HCT116 (cell line): Measurements from ENCODE around the gene RGS17. TPM values are rescaled to one million over a fixed set of nuclear protein-coding genes. Genes with fewer than 3 reads are reported as not detected.

Source experiments
- ATAC-seq: fragments of 200-7000 bp; cut with Tn5 transposase; 2 replicates; pipeline ENCODE4 v1.9.1; 2020; ENCODE audit warnings: mild to moderate bottlenecking, moderate library complexity
- BruUV-seq: library from RNA; stranded (reverse); fragments of 400-500 nt; replicated peaks from 2 replicates; lab custom pipeline; 2021; lab: Mats Ljungman, UMichigan
- CTCF ChIA-PET: fragments of 300-600 bp; sonication (Branson Sonifier 250); formaldehyde crosslinking; loops from one replicate; lab custom pipeline; 2021; ENCODE audit warnings: antibody characterized with exemption; lab: Charles Lee
- POLR2A ChIA-PET: fragments of 300-600, 350-600 bp; sonication (Branson Sonifier 250); formaldehyde crosslinking; loops from one replicate; lab custom pipeline; 2021; ENCODE audit warnings: antibody characterized with exemption; lab: Charles Lee
- RAD21 ChIA-PET, 2 experiments: fragments of 300-600 bp; sonication (Branson Sonifier 250); formaldehyde crosslinking; loops; one replicate each; lab custom pipeline; 2023; ENCODE audit warnings: low total read pairs in 2 of 2; ENCODE audit not compliant: uncharacterized antibody in 2 of 2, unreplicated experiment in 2 of 2, low non-redundant PET in 1 of 2; lab: Charles Lee
- DNase-seq: peaks from one replicate; pipeline ENCODE4 v3.0.0-alpha.2; 2010; ENCODE audit warnings: low read depth, low spot score
- H2AFZ ChIP-seq: fragments of 200-600 bp; shearing (Covaris generic), sonication (generic); 2 replicates; pipeline ENCODE4 v1.6.1; 2017; ENCODE audit warnings: low read depth, mixed run types, mixed read lengths, antibody characterized with exemption, low read length; ENCODE audit not compliant: poor library complexity, severe bottlenecking
- H3K27ac ChIP-seq: 2 replicates; pipeline ENCODE4 v1.5.1; 2012; ENCODE audit warnings: low read depth, low read length
- H3K27me3 ChIP-seq: fragments of 200-600 bp; sonication (generic); 2 replicates; pipeline ENCODE4 v1.6.1; 2016; ENCODE audit warnings: mixed run types, low read length, mixed read lengths; ENCODE audit not compliant: insufficient read depth
- H3K36me3 ChIP-seq, 2 experiments: fragments of 200-500 bp in 1 of 2; fragments of 200-600 bp in 1 of 2; sonication (Bioruptor generic) in 1 of 2; sonication (generic) in 1 of 2; 2 replicates each; pipeline versions ENCODE4 v1.5.1 to v1.6.1; 2014 to 2016; ENCODE audit warnings: low read length in 2 of 2, inconsistent platforms in 1 of 2, mixed read lengths in 1 of 2, mixed run types in 1 of 2; ENCODE audit not compliant: insufficient read depth in 2 of 2, control insufficient read depth in 1 of 2
- H3K4me1 ChIP-seq, 2 experiments: fragments of 200-600 bp in 1 of 2; sonication (generic) in 1 of 2; 2 replicates each; pipeline versions ENCODE4 v1.5.1 to v1.6.1; 2012 to 2017; ENCODE audit warnings: low read length in 2 of 2, inconsistent platforms in 1 of 2, mild to moderate bottlenecking in 1 of 2, mixed read lengths in 1 of 2, mixed run types in 1 of 2, moderate library complexity in 1 of 2; ENCODE audit not compliant: insufficient read depth in 2 of 2, control insufficient read depth in 1 of 2
- H3K4me2 ChIP-seq: fragments of 200-600 bp; sonication (generic); 2 replicates; pipeline ENCODE4 v1.6.1; 2017; ENCODE audit warnings: mixed run types, low read length, mixed read lengths
- H3K4me3 ChIP-seq, 2 experiments: fragments of 200-600 bp in 1 of 2; sonication (generic) in 1 of 2; replicated peaks in 1 of 2; 2 replicates each; pipeline ENCODE4 v1.5.1; 2011 to 2016; ENCODE audit warnings: low read length in 2 of 2, control low read depth in 1 of 2, low read depth in 1 of 2, mild to moderate bottlenecking in 1 of 2, mixed read lengths in 1 of 2, mixed run types in 1 of 2
- H3K79me2 ChIP-seq: fragments of 200-600 bp; sonication (generic); 2 replicates; pipeline ENCODE4 v1.6.1; 2017; ENCODE audit warnings: mild to moderate bottlenecking, mixed run types, low read length, moderate library complexity, mixed read lengths; ENCODE audit not compliant: insufficient read depth
- H3K9ac ChIP-seq: fragments of 200-600 bp; sonication (generic); 2 replicates; pipeline ENCODE4 v1.6.1; 2016; ENCODE audit warnings: low read length, mixed read lengths
- H3K9me2 ChIP-seq: fragments of 200-600 bp; sonication (generic), shearing (Covaris generic); 2 replicates; pipeline ENCODE4 v1.6.1; 2017; ENCODE audit warnings: mixed run types, mild to moderate bottlenecking, moderate library complexity; ENCODE audit not compliant: insufficient read depth
- H3K9me3 ChIP-seq, 2 experiments: fragments of 200-500 bp in 1 of 2; fragments of 200-600 bp in 1 of 2; sonication (Bioruptor generic) in 1 of 2; sonication (generic) in 1 of 2; 2 replicates each; pipeline ENCODE4 v1.6.1; 2014 to 2017; ENCODE audit warnings: low read length in 2 of 2, mixed read lengths in 2 of 2, inconsistent platforms in 1 of 2, low read depth in 1 of 2, mild to moderate bottlenecking in 1 of 2, mixed run types in 1 of 2, moderate library complexity in 1 of 2; ENCODE audit not compliant: control insufficient read depth in 1 of 2, insufficient read depth in 1 of 2
- H4K20me1 ChIP-seq: fragments of 200-600 bp; sonication (generic), shearing (Covaris generic); 2 replicates; pipeline ENCODE4 v1.6.1; 2017; ENCODE audit warnings: mixed run types, mild to moderate bottlenecking, moderate library complexity; ENCODE audit not compliant: insufficient read depth
- EGR1 ChIP-seq: IDR thresholded peaks from 2 replicates; pipeline ENCODE4 v1.6.1; 2012; ENCODE audit warnings: low read depth
- EZH2phosphoT487 ChIP-seq: fragments of 200-600 bp; IDR thresholded peaks from 2 replicates; pipeline ENCODE4 v1.6.1; 2018; ENCODE audit warnings: antibody characterized with exemption, borderline replicate concordance
- POLR2A ChIP-seq: IDR thresholded peaks from 2 replicates; pipeline ENCODE4 v1.7.0; 2011; ENCODE audit warnings: borderline replicate concordance; ENCODE audit not compliant: insufficient read depth, insufficient read length; ENCODE audit errors: extremely low read depth
- POLR2AphosphoS5 ChIP-seq: IDR thresholded peaks from 2 replicates; pipeline ENCODE4 v1.6.1; 2011; ENCODE audit warnings: mild to moderate bottlenecking, low read depth, low read length, moderate library complexity
- RAD21 ChIP-seq: IDR thresholded peaks from 2 replicates; pipeline ENCODE4 v1.6.1; 2012; ENCODE audit warnings: low read depth, mild to moderate bottlenecking
- SIN3A ChIP-seq: IDR thresholded peaks from 2 replicates; pipeline ENCODE4 v1.6.1; 2012; ENCODE audit warnings: low read depth
- TCF7L2 ChIP-seq: IDR thresholded peaks from 2 replicates; pipeline ENCODE4 v1.7.0; 2011; ENCODE audit warnings: borderline replicate concordance, inconsistent platforms; ENCODE audit not compliant: insufficient read depth, insufficient read length; ENCODE audit errors: extremely low read depth
- YY1 ChIP-seq: IDR thresholded peaks from 2 replicates; pipeline ENCODE4 v1.6.1; 2011; ENCODE audit warnings: low read length, low read depth, moderate library complexity, mild to moderate bottlenecking; ENCODE audit not compliant: insufficient replicate concordance; ENCODE audit errors: extremely low read depth
- ZFX ChIP-seq: fragments of 450-650 bp; IDR thresholded peaks from 2 replicates; pipeline ENCODE4 v1.6.1; 2017
- intact Hi-C: fragments of 100-400 bp; cut with micrococcal nuclease; formaldehyde crosslinking; loops from 2 replicates; pipeline ENCODE4 v1.10.0; 2022
- total RNA-seq: library from RNA; stranded (reverse); gene quantifications from one replicate; pipeline ENCODE4 v1.2.1, GENCODE V29; 2021; ENCODE audit not compliant: unreplicated experiment

RGS17 gene
- total RNA-seq, 1 experiment from 2014 or later, result 3.9 TPM

DNA sequence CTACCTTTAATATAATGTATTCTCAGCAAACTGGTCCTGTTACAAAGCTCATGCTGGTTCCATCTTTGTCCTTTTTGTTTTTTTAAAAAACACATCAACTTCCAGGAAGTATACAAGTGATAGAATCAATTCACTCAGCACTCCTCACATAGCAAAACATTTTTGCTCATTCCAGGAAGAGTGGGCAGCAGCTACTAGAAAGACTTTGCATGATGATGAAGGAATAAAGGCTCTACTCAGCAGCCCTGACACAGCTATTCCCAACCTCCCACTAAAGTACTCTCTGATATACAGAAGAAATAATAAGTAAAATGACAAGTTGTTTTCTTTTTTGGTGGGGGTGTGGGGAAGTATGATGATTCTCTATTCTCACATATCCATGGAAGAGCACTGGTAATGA lies 61.2 kb downstream of the RGS17 start:
- ChIA-PET RAD21 (no interaction called here), POLR2A (no interaction called here), CTCF (no interaction called here)
- no TSS peak for BruUV-seq
- no peaks in the 10 kb centered on the region for H3K36me3 ChIP-seq
- no peak overlapping the region for H2AFZ ChIP-seq
- H3K27me3 ChIP-seq, result no peaks in the 10 kb centered on the region
- no peaks in the 10 kb centered on the region for H4K20me1 ChIP-seq
- H3K79me2 ChIP-seq, result no peaks in the 10 kb centered on the region
- no peak for ATAC-seq
- H3K4me1 ChIP-seq, result no peaks in the 10 kb centered on the region
- no peak overlapping the region for H3K4me3 ChIP-seq
- H3K9ac ChIP-seq, result no peak overlapping the region
- H3K4me2 ChIP-seq, result no peak overlapping the region
- TF ChIP-seq POLR2A, result no peak
- TF ChIP-seq YY1, result no peak
- TF ChIP-seq POLR2AphosphoS5, result no peak
- TF ChIP-seq EZH2phosphoT487, result no peak
- TF ChIP-seq SIN3A, result no peak
- no peaks in the 10 kb centered on the region for H3K9me2 ChIP-seq
- no peak for DNase-seq
- intact Hi-C loops, result no loop called here
- no peak overlapping the region for H3K27ac ChIP-seq
- no peaks in the 10 kb centered on the region for H3K9me3 ChIP-seq

DNA sequence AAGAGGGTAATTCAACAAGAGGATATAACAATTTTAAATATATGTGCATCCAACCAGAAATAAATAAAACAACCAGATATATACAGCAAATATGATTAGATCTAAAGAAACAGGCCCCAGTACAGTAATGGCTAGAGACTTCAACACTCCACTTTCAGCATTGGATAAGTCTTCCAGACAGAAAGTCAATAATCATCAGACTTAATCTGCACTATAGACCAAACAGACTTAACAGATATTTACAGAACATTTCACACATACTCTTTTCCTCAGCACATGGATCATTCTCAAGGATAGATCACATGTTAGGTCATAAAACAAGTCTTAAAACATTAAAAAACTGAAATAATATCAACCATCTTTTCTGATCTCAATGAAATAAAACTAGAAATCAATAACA lies 65.9 kb downstream of the RGS17 start:
- no peak overlapping the region for H2AFZ ChIP-seq
- H3K27ac ChIP-seq, result no peak overlapping the region
- no peaks in the 10 kb centered on the region for H3K36me3 ChIP-seq
- H3K4me2 ChIP-seq, result no peak overlapping the region
- RAD21 ChIA-PET, result no interaction called here
- H3K79me2 ChIP-seq, result no peaks in the 10 kb centered on the region
- no peak overlapping the region for H3K4me3 ChIP-seq
- no peak for ATAC-seq
- no TSS peak for BruUV-seq
- no peaks in the 10 kb centered on the region for H3K9me3 ChIP-seq
- H3K9me2 ChIP-seq, result no peaks in the 10 kb centered on the region
- DNase-seq, result no peak
- no peaks in the 10 kb centered on the region for H3K4me1 ChIP-seq
- intact Hi-C loops, result no loop called here
- H4K20me1 ChIP-seq, result no peaks in the 10 kb centered on the region
- H3K9ac ChIP-seq, result no peak overlapping the region
- CTCF ChIA-PET, result no interaction called here
- no peaks in the 10 kb centered on the region for H3K27me3 ChIP-seq
- POLR2A ChIA-PET, result no interaction called here
- TF ChIP-seq ZFX (no peak), RAD21 (no peak), EGR1 (no peak), TCF7L2 (no peak)
